GM10847 (cell line): ENCODE data around the gene LDLRAD4.

Experiments
- POLR2A ChIP-seq: IDR thresholded peaks from 2 replicates; pipeline ENCODE4 v1.6.1; 2011; ENCODE audit not compliant: insufficient read length; ENCODE audit errors: extremely low read depth

LDLRAD4 gene

GRCh38 chr18:13218368-13218991 lies at the start of gene LDLRAD4:
LDLRAD4 (plus strand) TSS chr18:13218760.
- TF ChIP-seq POLR2A, result no peak

GRCh38 chr18:13173578-13174145 lies 44.9 kb upstream of the LDLRAD4 start:
- no peak for TF ChIP-seq POLR2A

GRCh38 chr18:13175266-13175665 lies 43.3 kb upstream of the LDLRAD4 start:
- TF ChIP-seq POLR2A, result no peak

- no peak for TF ChIP-seq POLR2A
Measured at GRCh38 chr18:13175754-13176210, 42.8 kb upstream of the LDLRAD4 start.

- no peak for TF ChIP-seq POLR2A
Measured at GRCh38 chr18:13176847-13177246, 41.7 kb upstream of the LDLRAD4 start.

- no peak for TF ChIP-seq POLR2A
Measured at GRCh38 chr18:13178197-13178596, 40.4 kb upstream of the LDLRAD4 start.

- no peak for TF ChIP-seq POLR2A
Measured at GRCh38 chr18:13178976-13179375, 39.6 kb upstream of the LDLRAD4 start.

- no peak for TF ChIP-seq POLR2A
Measured at GRCh38 chr18:13179566-13180113, 38.9 kb upstream of the LDLRAD4 start.

GRCh38 chr18:13180614-13181375 lies 37.8 kb upstream of the LDLRAD4 start:
- no peak for TF ChIP-seq POLR2A

GRCh38 chr18:13181765-13182164 lies 36.8 kb upstream of the LDLRAD4 start:
- no peak for TF ChIP-seq POLR2A

GRCh38 chr18:13183359-13183758 lies 35.2 kb upstream of the LDLRAD4 start:
- TF ChIP-seq POLR2A, result no peak

- TF ChIP-seq POLR2A, result no peak
Measured at GRCh38 chr18:13183790-13184189, 34.8 kb upstream of the LDLRAD4 start.

- no peak for TF ChIP-seq POLR2A
Measured at GRCh38 chr18:13184396-13184795, 34.2 kb upstream of the LDLRAD4 start.

- TF ChIP-seq POLR2A, result no peak
Measured at GRCh38 chr18:13185675-13186198, 32.8 kb upstream of the LDLRAD4 start.

GRCh38 chr18:13186687-13187086 lies 31.9 kb upstream of the LDLRAD4 start:
- no peak for TF ChIP-seq POLR2A

- no peak for TF ChIP-seq POLR2A
Measured at GRCh38 chr18:13187498-13187897, 31.1 kb upstream of the LDLRAD4 start.

- no peak for TF ChIP-seq POLR2A
Measured at GRCh38 chr18:13191031-13191430, 27.5 kb upstream of the LDLRAD4 start.
